ENCODE measurements around the gene MCM10. TPM values are rescaled to one million over a fixed set of nuclear protein-coding genes. Genes with fewer than 3 reads are reported as not detected.

MCM10 gene
- total RNA-seq, 1 experiment from 2014 or later = 22.8 TPM

DNA sequence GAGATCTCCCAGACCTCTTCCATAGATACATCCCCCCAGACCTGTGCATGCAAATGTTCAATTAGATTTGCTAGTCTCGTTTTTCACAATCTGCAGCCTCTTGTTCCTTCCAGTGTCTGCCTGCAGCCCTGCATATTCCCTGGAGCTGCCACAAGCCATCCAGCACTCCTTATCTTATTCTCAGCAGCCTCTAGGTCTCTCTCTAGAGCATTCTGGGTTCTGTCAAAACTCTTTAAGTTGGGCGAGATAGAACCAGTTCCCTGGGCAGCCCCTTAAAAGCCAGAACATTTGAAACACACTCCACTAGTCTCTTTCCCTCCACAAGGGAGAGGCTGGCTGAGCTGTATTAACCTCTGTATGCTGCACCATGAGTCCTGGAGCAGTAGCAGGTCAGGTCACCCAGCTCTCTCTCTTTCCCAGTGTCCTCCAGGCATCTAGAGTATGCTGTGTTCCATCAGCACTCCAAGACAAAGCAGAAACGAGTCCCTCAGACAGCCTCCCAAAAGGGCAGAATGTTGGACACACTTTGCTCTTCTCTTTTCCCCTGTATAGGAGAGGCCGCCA is 20.6 kb upstream of the MCM10 start:
- BruUV-seq (replicated peaks) = no TSS peak
- in situ Hi-C loops (cut with HindIII; ENCODE audit: low pct_unique_long_range_greater_than_20kb, low sequenced_read_pairs) = no loop called here
- Histone ChIP-seq H3K9me3 (ENCODE audit: control insufficient read depth, insufficient read depth, low read depth, low read length) (no peaks in the 10 kb centered on the region), H3K36me3 (ENCODE audit: control insufficient read depth, insufficient read depth, low read length) (peaks cover 3% of the 10 kb centered on the region; the same call in 1 of the 2 replicates), H3K4me1 (ENCODE audit: control insufficient read depth, insufficient read depth, low read length) (no peaks in the 10 kb centered on the region), H3K27ac (ENCODE audit: low read length) (no peak overlapping the region), H3K4me3 (ENCODE audit: low read depth in 2 of 2, low read length in 2 of 2) (no peak overlapping the region), H3K27me3 (ENCODE audit: control insufficient read depth, insufficient read depth, low read length) (no peaks in the 10 kb centered on the region)
- CTCF ChIA-PET = no interaction called here
- ATAC-seq = no peak
- TF ChIP-seq, protein P1, sequence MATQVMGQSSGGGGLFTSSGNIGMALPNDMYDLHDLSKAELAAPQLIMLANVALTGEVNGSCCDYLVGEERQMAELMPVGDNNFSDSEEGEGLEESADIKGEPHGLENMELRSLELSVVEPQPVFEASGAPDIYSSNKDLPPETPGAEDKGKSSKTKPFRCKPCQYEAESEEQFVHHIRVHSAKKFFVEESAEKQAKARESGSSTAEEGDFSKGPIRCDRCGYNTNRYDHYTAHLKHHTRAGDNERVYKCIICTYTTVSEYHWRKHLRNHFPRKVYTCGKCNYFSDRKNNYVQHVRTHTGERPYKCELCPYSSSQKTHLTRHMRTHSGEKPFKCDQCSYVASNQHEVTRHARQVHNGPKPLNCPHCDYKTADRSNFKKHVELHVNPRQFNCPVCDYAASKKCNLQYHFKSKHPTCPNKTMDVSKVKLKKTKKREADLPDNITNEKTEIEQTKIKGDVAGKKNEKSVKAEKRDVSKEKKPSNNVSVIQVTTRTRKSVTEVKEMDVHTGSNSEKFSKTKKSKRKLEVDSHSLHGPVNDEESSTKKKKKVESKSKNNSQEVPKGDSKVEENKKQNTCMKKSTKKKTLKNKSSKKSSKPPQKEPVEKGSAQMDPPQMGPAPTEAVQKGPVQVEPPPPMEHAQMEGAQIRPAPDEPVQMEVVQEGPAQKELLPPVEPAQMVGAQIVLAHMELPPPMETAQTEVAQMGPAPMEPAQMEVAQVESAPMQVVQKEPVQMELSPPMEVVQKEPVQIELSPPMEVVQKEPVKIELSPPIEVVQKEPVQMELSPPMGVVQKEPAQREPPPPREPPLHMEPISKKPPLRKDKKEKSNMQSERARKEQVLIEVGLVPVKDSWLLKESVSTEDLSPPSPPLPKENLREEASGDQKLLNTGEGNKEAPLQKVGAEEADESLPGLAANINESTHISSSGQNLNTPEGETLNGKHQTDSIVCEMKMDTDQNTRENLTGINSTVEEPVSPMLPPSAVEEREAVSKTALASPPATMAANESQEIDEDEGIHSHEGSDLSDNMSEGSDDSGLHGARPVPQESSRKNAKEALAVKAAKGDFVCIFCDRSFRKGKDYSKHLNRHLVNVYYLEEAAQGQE (IDR thresholded peaks at IDR 0.05; ENCODE audit: insufficient read depth in 1 of 2, low read depth in 2 of 2, low read length in 1 of 2) = no peak
- TF ChIP-seq, protein P2, sequence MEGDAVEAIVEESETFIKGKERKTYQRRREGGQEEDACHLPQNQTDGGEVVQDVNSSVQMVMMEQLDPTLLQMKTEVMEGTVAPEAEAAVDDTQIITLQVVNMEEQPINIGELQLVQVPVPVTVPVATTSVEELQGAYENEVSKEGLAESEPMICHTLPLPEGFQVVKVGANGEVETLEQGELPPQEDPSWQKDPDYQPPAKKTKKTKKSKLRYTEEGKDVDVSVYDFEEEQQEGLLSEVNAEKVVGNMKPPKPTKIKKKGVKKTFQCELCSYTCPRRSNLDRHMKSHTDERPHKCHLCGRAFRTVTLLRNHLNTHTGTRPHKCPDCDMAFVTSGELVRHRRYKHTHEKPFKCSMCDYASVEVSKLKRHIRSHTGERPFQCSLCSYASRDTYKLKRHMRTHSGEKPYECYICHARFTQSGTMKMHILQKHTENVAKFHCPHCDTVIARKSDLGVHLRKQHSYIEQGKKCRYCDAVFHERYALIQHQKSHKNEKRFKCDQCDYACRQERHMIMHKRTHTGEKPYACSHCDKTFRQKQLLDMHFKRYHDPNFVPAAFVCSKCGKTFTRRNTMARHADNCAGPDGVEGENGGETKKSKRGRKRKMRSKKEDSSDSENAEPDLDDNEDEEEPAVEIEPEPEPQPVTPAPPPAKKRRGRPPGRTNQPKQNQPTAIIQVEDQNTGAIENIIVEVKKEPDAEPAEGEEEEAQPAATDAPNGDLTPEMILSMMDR (IDR thresholded peaks at IDR 0.05) = no peak
- TF ChIP-seq SIN3A (IDR thresholded peaks at IDR 0.05; ENCODE audit: borderline replicate concordance, insufficient read depth, low read depth, low read length) (no peak), POLR2AphosphoS5 (IDR thresholded peaks at IDR 0.05; ENCODE audit: low read depth, low read length) (no peak), TCF7L2 (IDR thresholded peaks at IDR 0.05; ENCODE audit: low read depth, low read length) (no peak)
- POLR2A ChIA-PET = no interaction called here
- intact Hi-C loops (cut with micrococcal nuclease; ENCODE audit: unreplicated experiment) = no loop called here
- no peak for DNase-seq (ENCODE audit: low read depth, low spot score)

DNA sequence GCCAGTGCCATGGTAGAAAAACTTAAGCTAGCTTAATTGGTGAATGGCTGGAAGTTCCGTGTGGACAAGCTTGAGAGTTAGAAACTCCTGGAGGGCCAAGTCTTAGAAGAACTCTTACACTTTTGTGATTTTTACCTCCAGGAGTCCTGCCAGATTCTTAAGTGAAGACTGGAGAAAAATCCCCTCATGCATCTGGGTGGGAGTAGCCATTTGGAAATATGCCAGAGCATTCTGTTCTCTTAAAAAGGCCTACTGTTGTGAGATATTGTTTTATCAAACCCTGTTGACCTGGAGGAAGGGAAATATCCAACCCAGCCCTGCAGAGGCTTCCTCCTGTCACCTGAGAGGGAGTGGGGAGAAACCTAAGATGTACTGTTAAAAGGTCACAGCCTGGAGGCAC is 17.6 kb upstream of the MCM10 start:
- no peak for ATAC-seq
- in situ Hi-C loops (cut with HindIII; ENCODE audit: low pct_unique_long_range_greater_than_20kb, low sequenced_read_pairs) (no loop called here), intact Hi-C loops (cut with micrococcal nuclease; ENCODE audit: unreplicated experiment) (no loop called here)
- BruUV-seq (replicated peaks) = no TSS peak
- H3K4me3 ChIP-seq (ENCODE audit: low read depth in 2 of 2, low read length in 2 of 2) = no peak overlapping the region
- POLR2A ChIA-PET = interaction anchor here (0.7 kb wide), 1 partner anchor 15 kb away, joined by 10 read pairs; no protein-coding TSS in a partner anchor
- no peak for DNase-seq (ENCODE audit: low read depth, low spot score)
- no peak overlapping the region for H3K27ac ChIP-seq (ENCODE audit: low read length)
- TF ChIP-seq, protein P1 (IDR thresholded peaks at IDR 0.05; ENCODE audit: insufficient read depth in 1 of 2, low read depth in 2 of 2, low read length in 1 of 2) = no peak
- TF ChIP-seq, protein P2 (IDR thresholded peaks at IDR 0.05) = no peak
- TF ChIP-seq SIN3A (IDR thresholded peaks at IDR 0.05; ENCODE audit: borderline replicate concordance, insufficient read depth, low read depth, low read length) (no peak), POLR2AphosphoS5 (IDR thresholded peaks at IDR 0.05; ENCODE audit: low read depth, low read length) (no peak), TCF7L2 (IDR thresholded peaks at IDR 0.05; ENCODE audit: low read depth, low read length) (no peak)
- no peaks in the 10 kb centered on the region for H3K9me3 ChIP-seq (ENCODE audit: control insufficient read depth, insufficient read depth, low read depth, low read length)
- H3K4me1 ChIP-seq (ENCODE audit: control insufficient read depth, insufficient read depth, low read length) = no peaks in the 10 kb centered on the region
- no peaks in the 10 kb centered on the region for H3K36me3 ChIP-seq (ENCODE audit: control insufficient read depth, insufficient read depth, low read length)
- H3K27me3 ChIP-seq (ENCODE audit: control insufficient read depth, insufficient read depth, low read length) = no peaks in the 10 kb centered on the region
- CTCF ChIA-PET = interaction anchor here (0.6 kb wide), 1 partner anchor 34 kb away, joined by 3 read pairs; no protein-coding TSS in a partner anchor

Data from Panc1 (cell line).